T-cell (primary cell): ENCODE data around the gene SRD5A3. TPM values are rescaled to one million over a fixed set of nuclear protein-coding genes. Genes with fewer than 3 reads are reported as not detected.

ENCODE experiments used
- ATAC-seq, 4 experiments: fragments of 200-7000 bp in 3 of 4; fragments of 150-1000 bp in 1 of 4; cut with Tn5 transposase; replicated peaks in 1 of 4; 1 replicate in 3 of 4; 2 replicates in 1 of 4; pipeline ENCODE4 v1.10.0; 2021; ENCODE audit warnings: moderate library complexity in 3 of 4, mild to moderate bottlenecking in 2 of 4, moderate number of reproducible peaks in 1 of 4
- CTCF ChIA-PET, 2 donors: fragments of 300-600 bp; sonication (Branson Sonifier 250); formaldehyde crosslinking; loops; one replicate each; lab custom pipeline; 2022; ENCODE audit warnings: antibody characterized with exemption in 2 of 2; lab: Charles Lee
- POLR2A ChIA-PET, 2 donors: fragments of 300-600 bp; sonication (Branson Sonifier 250); formaldehyde crosslinking; loops; one replicate each; lab custom pipeline; 2022; ENCODE audit warnings: antibody characterized with exemption in 2 of 2; lab: Charles Lee
- DNase-seq, 35 experiments: peaks; one replicate each; pipeline versions ENCODE4 v3.0.0 to v3.0.0-alpha.2; 2013 to 2023
- H3K27ac ChIP-seq: one replicate; pipeline ENCODE4 v1.5.1; 2013; ENCODE audit warnings: low read length
- H3K27me3 ChIP-seq, 2 experiments: replicated peaks in 1 of 2; 1 replicate in 1 of 2; 2 replicates in 1 of 2; pipeline versions ENCODE4 v1.6.1 to v1.7.0; 2013; ENCODE audit warnings: low read length in 1 of 2, mixed read lengths in 1 of 2; ENCODE audit not compliant: control insufficient read depth in 2 of 2, insufficient read depth in 2 of 2; ENCODE audit errors: extremely low read depth in 1 of 2
- H3K36me3 ChIP-seq, 2 donors: 1 replicate in 1 of 2; 2 replicates in 1 of 2; pipeline versions ENCODE4 v1.6.1 to v1.7.0; 2013; ENCODE audit warnings: low read length in 1 of 2; ENCODE audit not compliant: control insufficient read depth in 2 of 2, insufficient read depth in 1 of 2; ENCODE audit errors: extremely low read depth in 1 of 2
- H3K4me1 ChIP-seq, 2 experiments: 1 replicate in 1 of 2; 2 replicates in 1 of 2; pipeline versions ENCODE4 v1.6.1 to v1.7.0; 2013; ENCODE audit warnings: low read length in 2 of 2, mixed read lengths in 1 of 2; ENCODE audit not compliant: insufficient read depth in 2 of 2, control insufficient read depth in 1 of 2; ENCODE audit errors: extremely low read depth in 1 of 2
- H3K4me3 ChIP-seq, 2 donors: 1 replicate in 1 of 2; 2 replicates in 1 of 2; pipeline versions ENCODE4 v1.5.1 to v1.7.0; 2013; ENCODE audit warnings: mild to moderate bottlenecking in 2 of 2, low read length in 1 of 2, moderate library complexity in 1 of 2; ENCODE audit not compliant: control insufficient read depth in 1 of 2; ENCODE audit errors: extremely low read depth in 1 of 2
- H3K9me3 ChIP-seq: 2 replicates; pipeline ENCODE4 v1.7.0; 2013
- H3K27ac Mint-ChIP-seq, 2 donors: one replicate each; pipeline ENCODE4 v1.8.0; 2020 to 2021; ENCODE audit warnings: mild to moderate bottlenecking in 2 of 2, mixed read lengths in 2 of 2
- H3K27me3 Mint-ChIP-seq, 2 donors: one replicate each; pipeline ENCODE4 v1.8.0; 2021 to 2022; ENCODE audit warnings: mixed read lengths in 2 of 2
- H3K36me3 Mint-ChIP-seq: one replicate; pipeline ENCODE4 v1.8.0; 2021; ENCODE audit warnings: mixed read lengths
- H3K4me1 Mint-ChIP-seq, 3 donors: one replicate each; pipeline ENCODE4 v1.8.0; 2020 to 2022; ENCODE audit warnings: mixed read lengths in 3 of 3, mild to moderate bottlenecking in 1 of 3
- H3K4me3 Mint-ChIP-seq, 3 donors: one replicate each; pipeline ENCODE4 v1.8.0; 2020 to 2022; ENCODE audit warnings: mild to moderate bottlenecking in 3 of 3, mixed read lengths in 3 of 3, moderate library complexity in 3 of 3
- H3K9me3 Mint-ChIP-seq, 3 donors: one replicate each; pipeline ENCODE4 v1.8.0; 2020 to 2022; ENCODE audit warnings: mixed read lengths in 3 of 3
- WGBS: methylation state at CpG from one replicate; pipeline ENCODE4 v1.1.5; 2013; ENCODE audit warnings: missing lambda C conversion rate; ENCODE audit not compliant: insufficient coverage; 5-methylcytosine and 5-hydroxymethylcytosine counted together
- total RNA-seq, 35 experiments: library from RNA in 6 of 35; stranded (reverse) in 6 of 35; fragments of 120-200 nt in 1 of 35; gene quantifications; one replicate each; pipeline versions ENCODE4 v1.2.1 to v1.2.4 and lab custom pipeline; 2013 to 2026

SRD5A3 gene
- total RNA-seq, 5 donors from 2014 or later (not counting 1 experiment from before 2014, with no cell fraction given): 3.6 to 6.8 (median 4.1) TPM

DNA sequence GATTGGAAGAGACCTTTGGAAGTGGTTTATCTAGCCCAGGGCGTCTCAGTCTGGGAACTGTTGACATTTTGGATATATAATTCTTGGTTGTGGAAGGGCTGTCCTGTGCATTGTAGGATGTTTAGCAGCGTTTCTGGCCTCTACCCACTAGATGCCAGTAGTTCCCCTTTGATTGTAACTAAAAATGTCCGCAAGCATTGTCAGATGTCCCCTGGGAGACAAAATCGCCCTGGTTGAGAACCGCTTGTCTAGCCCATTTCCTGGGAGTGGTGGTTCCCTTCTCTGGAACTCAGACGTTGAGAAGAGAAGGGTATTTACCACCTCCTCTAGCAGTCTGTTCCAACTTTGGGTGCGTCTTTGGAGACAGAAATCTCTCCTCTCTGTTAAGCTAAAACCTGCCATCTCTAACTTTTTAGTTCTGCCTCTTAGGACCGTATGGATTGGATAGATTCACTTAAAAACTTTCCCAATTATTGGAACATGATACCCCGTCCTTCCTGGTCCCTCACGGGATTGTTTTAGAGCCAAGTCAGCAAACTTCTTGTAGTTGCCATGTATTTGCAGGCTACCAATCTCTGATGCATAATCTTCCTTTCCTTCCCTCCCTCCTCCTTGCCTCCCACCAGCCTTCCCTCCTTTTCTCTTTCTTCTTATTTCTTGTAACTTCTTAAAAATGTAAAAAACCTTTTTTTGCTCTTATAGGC, 63.6 kb downstream of the SRD5A3 start:
- H3K9me3 ChIP-seq: no peaks in the 10 kb centered on the region
- DNase-seq (peak in 4 of 35 experiments; percentile 4 to 32 (median 18)), ATAC-seq (peak in 1 of 4 experiments; percentile 57)
- WGBS: 90% methylated on average over 5 of the region's 10 CpGs
- Mint-ChIP-seq H3K27me3 (no peaks in the 10 kb centered on the region), H3K4me1 (peaks cover 34 to 54% (median 45%) of the 10 kb centered on the region in 3 donors), H3K4me3 (no peak overlapping the region), H3K9me3 (no peaks in the 10 kb centered on the region), H3K36me3 (peaks cover 27% of the 10 kb centered on the region), H3K27ac (peak overlapping the region in 1 of 2 donors; percentile 79)
- CTCF ChIA-PET: interaction anchor here (1.4 to 1.5 kb wide), 4 partner anchors 10 to 145 kb away, joined by 3 to 5 read pairs (median 4); no protein-coding TSS in a partner anchor
- POLR2A ChIA-PET: interaction anchor here in 1 of 2 donors (0.6 to 0.8 kb wide), 2 partner anchors 12 to 131 kb away, joined by 3 to 4 read pairs; no protein-coding TSS in a partner anchor
- no peaks in the 10 kb centered on the region for H3K27me3 ChIP-seq
- no peak overlapping the region for H3K27ac ChIP-seq
- H3K4me1 ChIP-seq: peaks cover 2 to 6% of the 10 kb centered on the region in 2 experiments
- no peak overlapping the region for H3K4me3 ChIP-seq
- H3K36me3 ChIP-seq: peaks cover 0 to 22% of the 10 kb centered on the region in 2 donors

DNA sequence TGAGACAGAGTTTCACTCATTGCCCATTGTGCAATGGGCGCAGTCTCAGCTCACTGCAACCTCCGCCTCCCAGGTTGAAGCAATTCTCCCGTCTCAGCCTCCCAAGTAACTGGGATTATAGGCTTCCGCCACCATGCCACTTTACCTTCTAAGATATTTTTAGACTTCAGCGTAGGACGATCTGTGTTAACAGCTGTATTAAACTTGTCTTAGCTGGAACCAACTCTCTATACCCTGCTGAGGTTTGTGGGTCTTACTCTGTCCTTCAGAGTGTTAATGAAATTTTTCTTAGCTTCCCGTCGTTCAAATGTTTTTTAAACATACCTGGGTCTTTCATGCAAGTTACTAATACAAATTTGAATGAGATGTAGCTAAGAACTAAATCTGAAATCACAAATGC, 64.4 kb downstream of the SRD5A3 start:
- H3K27ac ChIP-seq: no peak overlapping the region
- peaks cover 2 to 6% of the 10 kb centered on the region in 2 experiments for H3K4me1 ChIP-seq
- no peaks in the 10 kb centered on the region for H3K27me3 ChIP-seq
- H3K4me1 Mint-ChIP-seq: peaks cover 33 to 49% (median 43%) of the 10 kb centered on the region in 3 donors
- no peaks in the 10 kb centered on the region for H3K9me3 Mint-ChIP-seq
- WGBS: 92% methylated on average over 6 of the region's 8 CpGs
- H3K36me3 ChIP-seq: peaks cover 0 to 27% of the 10 kb centered on the region in 2 donors
- POLR2A ChIA-PET: interaction anchor here (0.7 to 0.8 kb wide), 2 partner anchors 13 to 17 kb away, joined by 3 to 4 read pairs; no protein-coding TSS in a partner anchor
- H3K27ac Mint-ChIP-seq: no peak overlapping the region
- ATAC-seq (no peak), DNase-seq (no peak)
- H3K36me3 Mint-ChIP-seq: peaks cover 26% of the 10 kb centered on the region
- no peak overlapping the region for H3K4me3 ChIP-seq
- no peak overlapping the region for H3K4me3 Mint-ChIP-seq
- no peaks in the 10 kb centered on the region for H3K27me3 Mint-ChIP-seq
- H3K9me3 ChIP-seq: no peaks in the 10 kb centered on the region
- CTCF ChIA-PET: interaction anchor here (1.4 to 1.5 kb wide), 3 partner anchors 11 to 144 kb away, joined by 3 to 5 read pairs (median 4); no protein-coding TSS in a partner anchor

DNA sequence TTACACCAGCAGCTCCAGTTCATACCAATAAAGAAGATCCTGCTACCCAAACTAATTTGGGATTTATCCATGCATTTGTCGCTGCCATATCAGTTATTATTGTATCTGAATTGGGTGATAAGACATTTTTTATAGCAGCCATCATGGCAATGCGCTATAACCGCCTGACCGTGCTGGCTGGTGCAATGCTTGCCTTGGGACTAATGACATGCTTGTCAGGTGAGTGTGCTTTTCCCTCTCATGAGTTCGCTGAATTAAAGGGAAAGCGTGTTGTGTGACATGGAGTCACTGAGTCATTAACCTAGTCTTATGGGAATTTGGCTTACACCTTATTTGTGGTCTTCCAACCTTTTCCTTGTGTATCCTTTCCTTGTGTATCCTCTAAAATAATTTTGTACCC, 65.6 kb downstream of the SRD5A3 start:
- peaks cover 5 to 35% of the 10 kb centered on the region in 2 donors for H3K36me3 ChIP-seq
- 94% methylated on average over 3 of the region's 6 CpGs for whole genome bisulfite sequencing
- no peaks in the 10 kb centered on the region for H3K9me3 ChIP-seq
- CTCF ChIA-PET: no interaction called here
- no peak for DNase-seq
- H3K27ac Mint-ChIP-seq: no peak overlapping the region
- peaks cover 20% of the 10 kb centered on the region for H3K36me3 Mint-ChIP-seq
- POLR2A ChIA-PET: interaction anchor here in 1 of 2 donors (0.6 kb wide), 1 partner anchor 83 kb away, joined by 4 read pairs; no protein-coding TSS in a partner anchor
- no peak overlapping the region for H3K4me3 ChIP-seq
- H3K27me3 Mint-ChIP-seq: no peaks in the 10 kb centered on the region
- peaks cover 2 to 6% of the 10 kb centered on the region in 2 experiments for H3K4me1 ChIP-seq
- H3K4me1 Mint-ChIP-seq: peaks cover 21 to 39% (median 34%) of the 10 kb centered on the region in 3 donors
- no peak overlapping the region for H3K27ac ChIP-seq
- H3K4me3 Mint-ChIP-seq: no peak overlapping the region
- no peak for ATAC-seq
- H3K27me3 ChIP-seq: no peaks in the 10 kb centered on the region
- H3K9me3 Mint-ChIP-seq: no peaks in the 10 kb centered on the region

DNA sequence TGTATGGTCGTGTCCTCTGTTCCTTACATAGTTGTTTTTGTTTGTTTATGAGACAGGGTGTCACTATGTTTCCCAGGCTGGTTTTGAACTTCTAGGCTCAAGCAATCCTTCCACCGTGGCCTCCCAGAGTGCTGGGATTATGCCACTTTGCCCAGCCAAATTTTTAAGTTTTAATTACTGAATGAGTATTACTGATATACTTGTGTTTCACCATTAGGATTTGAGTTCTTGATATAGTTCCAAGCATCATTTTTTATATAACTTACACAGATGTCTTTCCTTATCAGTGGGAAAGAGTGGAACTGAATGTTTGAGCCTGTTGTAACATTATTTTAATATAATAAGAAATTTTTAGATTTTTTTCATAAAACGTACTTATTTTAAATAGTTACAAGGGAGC, 70.1 kb downstream of the SRD5A3 start:
- H3K27me3 ChIP-seq: no peaks in the 10 kb centered on the region
- Mint-ChIP-seq H3K4me1 (peaks cover 0 to 10% (median 4%) of the 10 kb centered on the region in 3 donors), H3K36me3 (peaks cover 36% of the 10 kb centered on the region), H3K27me3 (no peaks in the 10 kb centered on the region), H3K9me3 (no peaks in the 10 kb centered on the region), H3K27ac (no peak overlapping the region), H3K4me3 (no peak overlapping the region)
- no peaks in the 10 kb centered on the region for H3K9me3 ChIP-seq
- DNase-seq (no peak), ATAC-seq (no peak)
- no peaks in the 10 kb centered on the region for H3K4me1 ChIP-seq
- H3K27ac ChIP-seq: no peak overlapping the region
- H3K36me3 ChIP-seq: peaks cover 10 to 57% of the 10 kb centered on the region in 2 donors
- ChIA-PET POLR2A (no interaction called here), CTCF (no interaction called here)
- no peak overlapping the region for H3K4me3 ChIP-seq
- 100% methylated on average over 1 of the region's 3 CpGs for WGBS

Other genes with a start within 250 kb of the SRD5A3 start
- under 1 TPM in 3 of 5 donors, not detected in 2; 0.10 to 0.28 (median 0.23) TPM for gene KDR, start 220.6 kb upstream of the SRD5A3 start, total RNA-seq
- 10 to 100 TPM; 48.5 to 65.0 (median 56.8) TPM for gene TMEM165, start 49.7 kb downstream of the SRD5A3 start, total RNA-seq
- 10 to 100 TPM in 4 of 5 donors, 1 to 10 TPM in 1; 9.5 to 16.0 (median 11.6) TPM for gene CLOCK, start 200.7 kb downstream of the SRD5A3 start, total RNA-seq
- gene PDCL2, start 246.0 kb downstream of the SRD5A3 start, total RNA-seq: not detected